HUES6 (cell line): ENCODE measurements around the gene SUPT5H.

ENCODE experiments used
- H3K27ac ChIP-seq: 2 replicates; pipeline ENCODE4 v1.7.0; 2013; ENCODE audit warnings: low read depth, mild to moderate bottlenecking, low read length, inconsistent platforms
- H3K27me3 ChIP-seq: 2 replicates; pipeline ENCODE4 v1.6.1; 2013; ENCODE audit warnings: low read length; ENCODE audit not compliant: control insufficient read depth, insufficient read depth
- H3K36me3 ChIP-seq: 2 replicates; pipeline ENCODE4 v1.6.1; 2013; ENCODE audit warnings: low read length; ENCODE audit not compliant: control insufficient read depth, insufficient read depth
- H3K4me1 ChIP-seq: 2 replicates; pipeline ENCODE4 v1.6.1; 2013; ENCODE audit warnings: low read length; ENCODE audit not compliant: control insufficient read depth, insufficient read depth
- H3K4me3 ChIP-seq: 2 replicates; pipeline ENCODE4 v1.5.1; 2013; ENCODE audit warnings: low read depth, low read length
- H3K9ac ChIP-seq: one replicate; pipeline ENCODE4 v1.6.1; 2013; ENCODE audit warnings: mild to moderate bottlenecking, low read length
- H3K9me3 ChIP-seq: 2 replicates; pipeline ENCODE4 v1.6.1; 2013; ENCODE audit warnings: low read depth, low read length; ENCODE audit not compliant: control insufficient read depth, insufficient read depth

SUPT5H gene

DNA sequence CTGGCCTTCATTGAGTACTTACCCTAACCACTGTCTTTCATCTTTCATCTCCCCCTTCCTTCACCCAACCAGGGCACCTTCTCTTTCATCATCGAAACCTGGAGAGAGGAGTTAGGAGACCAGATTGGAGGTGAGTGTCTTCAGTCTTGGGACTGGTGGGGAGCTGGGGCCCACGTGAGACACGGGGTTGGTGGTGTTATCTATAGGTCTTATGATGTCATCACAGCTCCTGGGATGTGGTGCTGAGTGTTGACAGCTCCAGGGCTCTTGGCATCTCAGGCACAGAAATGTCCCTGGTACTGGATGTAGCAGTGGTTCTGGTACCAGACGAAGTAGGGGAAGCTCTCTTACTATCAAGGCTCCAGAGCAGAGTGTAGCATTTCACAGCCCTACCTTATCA lies 55.2 kb downstream of the SUPT5H start:
- Histone ChIP-seq H3K9me3 (no peaks in the 10 kb centered on the region), H3K36me3 (peaks cover 5% of the 10 kb centered on the region; the same call in 1 of the 2 replicates), H3K9ac (no peak overlapping the region), H3K4me3 (peak overlapping the region; percentile 17; the same call in 1 of the 2 replicates), H3K4me1 (peaks cover 10% of the 10 kb centered on the region), H3K27me3 (peaks cover 71% of the 10 kb centered on the region), H3K27ac (no peak overlapping the region)

DNA sequence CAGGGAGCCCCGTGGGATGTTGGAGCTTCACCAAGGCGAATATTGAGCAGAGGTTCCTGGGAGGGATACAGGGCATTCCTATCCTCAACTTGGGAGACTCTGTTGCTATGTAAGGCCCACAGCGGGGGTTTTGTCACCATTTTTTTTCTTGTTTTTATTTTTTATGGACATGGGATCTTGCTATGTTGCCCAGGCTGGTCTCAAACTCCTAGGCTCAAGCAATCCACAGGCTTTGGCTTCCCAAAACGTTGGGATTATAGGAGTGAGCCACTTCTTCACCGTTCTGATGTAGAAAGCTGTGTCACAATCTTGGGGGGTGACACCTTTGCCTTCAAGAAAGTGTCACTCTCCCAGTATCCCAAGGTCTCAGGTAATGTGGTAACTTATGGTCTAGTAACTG lies 56.0 kb downstream of the SUPT5H start:
- Histone ChIP-seq H3K27me3 (peaks cover 79% of the 10 kb centered on the region), H3K4me3 (no peak overlapping the region), H3K36me3 (peaks cover 5% of the 10 kb centered on the region; the same call in 1 of the 2 replicates), H3K9me3 (no peaks in the 10 kb centered on the region), H3K4me1 (peaks cover 10% of the 10 kb centered on the region), H3K9ac (no peak overlapping the region), H3K27ac (no peak overlapping the region)

DNA sequence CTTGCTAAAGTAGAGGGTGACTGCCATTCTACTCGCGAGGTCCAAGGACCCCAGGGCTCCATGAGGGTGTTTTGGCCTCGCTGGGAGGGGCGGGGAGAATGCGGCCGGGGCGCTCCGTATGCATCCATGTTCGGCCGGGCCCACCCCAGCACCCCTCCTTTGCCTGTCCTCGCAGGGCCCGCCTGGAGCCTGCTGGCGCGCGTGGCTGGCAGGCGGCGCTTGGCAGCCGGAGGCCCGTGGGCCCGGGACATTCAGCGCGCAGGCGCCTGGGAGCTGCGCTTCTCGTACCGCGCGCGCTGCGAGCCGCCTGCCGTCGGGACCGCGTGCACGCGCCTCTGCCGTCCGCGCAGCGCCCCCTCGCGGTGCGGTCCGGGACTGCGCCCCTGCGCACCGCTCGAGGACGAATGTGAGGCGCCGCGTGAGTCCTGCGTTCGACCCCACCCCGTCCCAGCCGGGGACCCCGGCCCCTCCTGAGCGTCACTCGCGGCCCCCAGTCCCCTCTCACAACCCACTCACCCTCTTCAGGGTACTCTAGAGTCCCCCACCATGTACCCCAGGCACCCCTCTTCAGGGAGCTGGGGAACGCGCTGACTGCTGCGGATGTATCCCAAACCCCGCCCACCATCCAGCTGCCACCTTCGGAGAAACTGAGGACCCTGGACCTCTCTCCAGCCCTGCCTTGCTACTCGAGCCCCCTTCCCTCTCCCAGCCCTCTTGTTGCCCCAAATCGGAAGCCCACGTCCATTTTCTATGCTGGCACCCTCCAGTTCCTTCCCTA lies 57.4 kb downstream of the SUPT5H start:
- no peak overlapping the region for H3K4me3 ChIP-seq
- H3K9ac ChIP-seq: no peak overlapping the region
- H3K36me3 ChIP-seq: peaks cover 5% of the 10 kb centered on the region; the same call in 1 of the 2 replicates
- peaks cover 93% of the 10 kb centered on the region for H3K27me3 ChIP-seq
- H3K27ac ChIP-seq: no peak overlapping the region
- H3K4me1 ChIP-seq: peaks cover 13% of the 10 kb centered on the region
- H3K9me3 ChIP-seq: no peaks in the 10 kb centered on the region

DNA sequence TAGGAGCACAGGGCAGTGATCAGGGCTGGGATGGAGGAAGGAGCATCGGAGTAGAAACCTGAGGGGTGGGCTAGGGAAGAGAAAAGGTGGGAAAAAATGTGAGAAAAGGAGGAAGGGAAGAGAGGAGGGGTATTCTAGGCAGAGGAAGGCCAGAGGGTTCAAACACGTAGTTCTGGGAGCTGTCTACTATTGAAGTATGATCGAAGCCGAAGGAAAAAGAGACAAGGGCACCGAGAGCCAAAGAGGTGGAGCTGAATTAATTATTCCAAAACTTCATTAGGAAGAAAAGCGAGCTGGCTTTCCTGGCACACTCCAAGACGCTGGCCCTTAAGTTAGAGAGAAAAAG lies 61.2 kb downstream of the SUPT5H start:
- peak overlapping the region; percentile 89 for H3K4me3 ChIP-seq

DNA sequence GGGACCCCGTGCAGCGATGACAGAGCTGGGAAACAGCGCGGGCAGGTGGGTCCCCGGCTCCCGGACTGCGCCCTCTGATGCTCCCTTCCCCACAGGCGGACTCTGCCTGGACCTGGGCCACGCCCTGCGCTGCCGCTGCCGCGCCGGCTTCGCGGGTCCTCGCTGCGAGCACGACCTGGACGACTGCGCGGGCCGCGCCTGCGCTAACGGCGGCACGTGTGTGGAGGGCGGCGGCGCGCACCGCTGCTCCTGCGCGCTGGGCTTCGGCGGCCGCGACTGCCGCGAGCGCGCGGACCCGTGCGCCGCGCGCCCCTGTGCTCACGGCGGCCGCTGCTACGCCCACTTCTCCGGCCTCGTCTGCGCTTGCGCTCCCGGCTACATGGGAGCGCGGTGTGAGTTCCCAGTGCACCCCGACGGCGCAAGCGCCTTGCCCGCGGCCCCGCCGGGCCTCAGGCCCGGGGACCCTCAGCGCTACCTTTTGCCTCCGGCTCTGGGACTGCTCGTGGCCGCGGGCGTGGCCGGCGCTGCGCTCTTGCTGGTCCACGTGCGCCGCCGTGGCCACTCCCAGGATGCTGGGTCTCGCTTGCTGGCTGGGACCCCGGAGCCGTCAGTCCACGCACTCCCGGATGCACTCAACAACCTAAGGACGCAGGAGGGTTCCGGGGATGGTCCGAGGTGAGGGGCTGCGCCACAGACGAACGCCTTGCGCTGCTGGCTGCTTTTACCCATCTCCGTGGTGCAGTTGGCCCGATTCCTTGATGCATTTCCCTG lies 61.7 kb downstream of the SUPT5H start:
- peak overlapping the region; percentile 89 for H3K4me3 ChIP-seq
- H3K9me3 ChIP-seq: no peaks in the 10 kb centered on the region
- H3K27ac ChIP-seq: no peak overlapping the region; the same call in 1 of the 2 replicates
- H3K27me3 ChIP-seq: peaks cover 74% of the 10 kb centered on the region
- H3K9ac ChIP-seq: peak overlapping the region; percentile 63
- peaks cover 5% of the 10 kb centered on the region; the same call in 1 of the 2 replicates for H3K36me3 ChIP-seq
- H3K4me1 ChIP-seq: peaks cover 5% of the 10 kb centered on the region; the same call in 1 of the 2 replicates

More for the DNA sequence above, 61.2 kb downstream of the SUPT5H start:
- H3K4me1 ChIP-seq: peaks cover 5% of the 10 kb centered on the region; the same call in 1 of the 2 replicates
- no peak overlapping the region for H3K9ac ChIP-seq
- no peak overlapping the region for H3K27ac ChIP-seq
- no peaks in the 10 kb centered on the region for H3K9me3 ChIP-seq
- H3K36me3 ChIP-seq: peaks cover 5% of the 10 kb centered on the region; the same call in 1 of the 2 replicates
- peaks cover 76% of the 10 kb centered on the region for H3K27me3 ChIP-seq

DNA sequence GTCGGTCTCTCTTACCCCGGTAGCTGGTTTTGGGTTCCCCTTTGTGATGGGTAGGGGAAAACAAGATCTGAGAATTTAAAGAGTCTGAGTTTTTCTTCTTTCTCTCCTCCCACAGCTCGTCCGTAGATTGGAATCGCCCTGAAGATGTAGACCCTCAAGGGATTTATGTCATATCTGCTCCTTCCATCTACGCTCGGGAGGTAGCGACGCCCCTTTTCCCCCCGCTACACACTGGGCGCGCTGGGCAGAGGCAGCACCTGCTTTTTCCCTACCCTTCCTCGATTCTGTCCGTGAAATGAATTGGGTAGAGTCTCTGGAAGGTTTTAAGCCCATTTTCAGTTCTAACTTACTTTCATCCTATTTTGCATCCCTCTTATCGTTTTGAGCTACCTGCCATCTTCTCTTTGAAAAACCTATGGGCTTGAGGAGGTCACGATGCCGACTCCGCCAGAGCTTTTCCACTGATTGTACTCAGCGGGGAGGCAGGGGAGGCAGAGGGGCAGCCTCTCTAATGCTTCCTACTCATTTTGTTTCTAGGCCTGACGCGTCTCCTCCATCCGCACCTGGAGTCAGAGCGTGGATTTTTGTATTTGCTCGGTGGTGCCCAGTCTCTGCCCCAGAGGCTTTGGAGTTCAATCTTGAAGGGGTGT lies 62.5 kb downstream of the SUPT5H start:
- H3K36me3 ChIP-seq: peaks cover 5% of the 10 kb centered on the region; the same call in 1 of the 2 replicates
- no peaks in the 10 kb centered on the region for H3K9me3 ChIP-seq
- peaks cover 5% of the 10 kb centered on the region; the same call in 1 of the 2 replicates for H3K4me1 ChIP-seq
- H3K27me3 ChIP-seq: peaks cover 68% of the 10 kb centered on the region
- peak overlapping the region; percentile 63 for H3K9ac ChIP-seq
- no peak overlapping the region for H3K27ac ChIP-seq
- peak overlapping the region; percentile 89 for H3K4me3 ChIP-seq

DNA sequence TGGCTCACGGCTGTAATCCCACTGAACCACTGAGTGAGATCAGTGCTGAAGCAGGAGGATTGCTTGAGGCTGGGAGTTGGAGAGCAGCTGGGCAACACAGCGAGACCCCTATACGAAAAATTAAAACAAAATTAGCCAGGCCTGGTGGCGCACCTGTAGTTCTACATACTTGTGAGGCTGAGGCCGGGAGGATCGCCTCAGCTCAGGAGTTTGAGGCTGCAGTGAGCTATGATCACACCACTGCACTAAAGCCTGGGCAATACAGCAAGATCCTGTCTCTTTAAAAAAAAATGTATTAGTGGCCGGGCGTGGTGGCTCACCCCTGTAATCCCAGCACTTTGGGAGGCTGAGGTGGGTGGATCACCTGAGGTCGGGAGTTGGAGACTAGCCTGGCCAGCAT lies 63.2 kb downstream of the SUPT5H start:
- no peak overlapping the region for H3K4me3 ChIP-seq
- H3K9ac ChIP-seq: no peak overlapping the region
- H3K9me3 ChIP-seq: no peaks in the 10 kb centered on the region
- H3K27me3 ChIP-seq: peaks cover 62% of the 10 kb centered on the region
- H3K36me3 ChIP-seq: peaks cover 3% of the 10 kb centered on the region; the same call in 1 of the 2 replicates
- H3K27ac ChIP-seq: no peak overlapping the region
- H3K4me1 ChIP-seq: peaks cover 5% of the 10 kb centered on the region; the same call in 1 of the 2 replicates

DNA sequence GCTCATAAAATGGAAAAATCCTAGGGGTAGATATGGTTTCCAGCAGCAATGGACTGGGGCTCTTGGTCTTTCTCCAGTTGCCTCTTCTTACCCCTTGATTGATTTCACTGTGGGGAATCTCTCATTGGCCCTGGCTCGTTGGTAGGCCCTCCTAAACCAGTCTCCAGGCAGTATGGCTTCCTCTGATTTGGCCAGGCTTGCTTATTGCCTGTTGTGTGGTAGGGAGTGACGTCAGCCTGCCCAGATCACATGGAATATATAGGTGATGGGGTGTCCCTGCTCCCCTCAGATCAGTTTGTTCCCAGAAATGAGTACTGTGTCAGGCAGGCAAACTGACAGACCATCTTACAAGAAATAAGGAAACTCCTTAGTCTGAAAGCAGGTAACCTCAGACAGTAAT lies 63.9 kb downstream of the SUPT5H start:
- H3K4me1 ChIP-seq: peaks cover 5% of the 10 kb centered on the region; the same call in 1 of the 2 replicates
- no peak overlapping the region for H3K9ac ChIP-seq
- peaks cover 62% of the 10 kb centered on the region for H3K27me3 ChIP-seq
- no peak overlapping the region for H3K27ac ChIP-seq
- no peaks in the 10 kb centered on the region for H3K9me3 ChIP-seq
- H3K36me3 ChIP-seq: no peaks in the 10 kb centered on the region
- H3K4me3 ChIP-seq: no peak overlapping the region

DNA sequence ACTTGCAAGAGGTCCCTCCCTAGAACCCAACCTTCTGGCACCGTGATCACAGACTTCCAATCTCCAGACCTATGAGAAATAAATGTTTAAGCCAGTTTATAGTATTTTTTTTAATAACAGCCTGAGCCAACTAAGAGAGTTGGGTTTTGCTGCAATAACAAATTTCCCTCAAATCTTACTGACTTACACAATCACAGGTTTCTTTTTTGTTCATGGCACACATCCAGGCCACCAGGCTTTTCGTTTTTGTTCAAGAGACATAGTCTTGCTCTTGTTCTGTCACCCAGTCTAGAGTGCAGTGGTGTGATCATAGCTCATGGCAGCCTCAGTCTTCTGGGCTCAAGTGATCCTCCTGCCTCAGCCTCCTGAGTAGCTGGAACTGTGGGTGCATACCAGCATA lies 67.6 kb downstream of the SUPT5H start:
- Histone ChIP-seq H3K4me3 (no peak overlapping the region), H3K4me1 (0 out of 2 replicates have a peak, but pooled peaks cover under 1% of the 10 kb centered on the region), H3K9me3 (no peaks in the 10 kb centered on the region), H3K27me3 (peaks cover 46% of the 10 kb centered on the region), H3K9ac (no peak overlapping the region), H3K27ac (no peak overlapping the region), H3K36me3 (no peaks in the 10 kb centered on the region)

DNA sequence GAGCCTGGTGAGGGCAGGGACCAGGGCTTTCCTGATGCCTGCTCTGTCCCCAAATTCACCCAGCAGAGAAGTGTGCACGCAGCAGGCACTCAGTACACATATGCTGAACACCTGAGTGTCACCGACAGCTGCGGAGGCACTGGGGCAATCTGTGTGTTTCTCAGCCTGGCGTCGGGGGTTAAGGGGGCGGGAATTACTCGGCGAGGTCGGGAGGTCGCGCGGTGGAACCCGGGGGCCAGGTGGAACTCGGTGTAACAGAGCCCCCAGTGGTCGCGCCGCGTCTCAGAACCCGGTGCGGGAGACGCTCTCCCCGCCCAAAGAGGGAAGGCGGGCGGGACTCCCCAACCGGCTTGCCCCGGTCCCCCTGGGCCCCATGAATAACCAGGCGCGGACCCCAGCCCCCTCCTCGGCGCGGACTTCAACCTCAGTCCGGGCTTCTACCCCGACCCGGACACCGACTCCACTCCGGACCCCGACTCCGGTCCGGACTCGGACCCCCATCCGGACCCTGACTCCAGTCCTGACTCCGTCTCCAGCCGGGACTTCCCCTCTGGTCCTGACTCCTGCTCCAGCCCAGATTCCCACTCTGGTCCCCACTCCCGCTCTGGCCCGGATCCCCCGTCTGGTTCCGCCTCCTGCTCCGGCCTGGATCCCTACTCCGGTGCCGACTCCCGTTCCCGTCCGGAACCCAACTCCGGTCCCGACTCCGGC lies 69.6 kb downstream of the SUPT5H start, which contains the start of gene SELENOV:
Gene SELENOV (plus strand): TSS at position 300 of the 711 bp plus-strand sequence. CDS start 74 bp downstream, at position 374.
- H3K9ac ChIP-seq: peak within 1 kb of the TSS; percentile 51
- no peak within 1 kb of the TSS; the same call in 1 of the 2 replicates for H3K27ac ChIP-seq
- H3K4me3 ChIP-seq: peak within 1 kb of the TSS; percentile 75
- no peaks in the 10 kb centered on the region for H3K9me3 ChIP-seq
- peaks cover 9% of the 10 kb centered on the region for H3K4me1 ChIP-seq
- H3K36me3 ChIP-seq: no peaks in the 10 kb centered on the region
- peaks cover 30% of the 10 kb centered on the region for H3K27me3 ChIP-seq
